Endodermal cell (in vitro differentiated cells): ENCODE measurements around the gene MAP10. TPM values are rescaled to one million over a fixed set of nuclear protein-coding genes. Genes with fewer than 3 reads are reported as not detected.

ENCODE experiments used
- DNase-seq: peaks from one replicate; pipeline ENCODE4 v3.0.0-alpha.2; 2017
- H3K27ac ChIP-seq: 2 replicates; pipeline ENCODE4 v1.5.1; 2013; ENCODE audit warnings: mild to moderate bottlenecking, low read depth, low read length, moderate library complexity
- H3K27me3 ChIP-seq: 2 replicates; pipeline ENCODE4 v1.6.1; 2013; ENCODE audit warnings: mild to moderate bottlenecking, low read length, moderate library complexity; ENCODE audit not compliant: insufficient read depth, control insufficient read depth, poor library complexity, severe bottlenecking
- H3K36me3 ChIP-seq: 2 replicates; pipeline ENCODE4 v1.7.0; 2013; ENCODE audit warnings: mild to moderate bottlenecking, low read length, moderate library complexity; ENCODE audit not compliant: control insufficient read depth, insufficient read depth
- H3K4me1 ChIP-seq: one replicate; pipeline ENCODE4 v1.7.0; 2013; ENCODE audit warnings: low read length; ENCODE audit not compliant: control insufficient read depth, insufficient read depth
- H3K4me3 ChIP-seq: 2 replicates; pipeline ENCODE4 v1.5.1; 2013; ENCODE audit warnings: mild to moderate bottlenecking, low read length, moderate library complexity
- H3K9ac ChIP-seq: 2 replicates; pipeline ENCODE4 v1.6.1; 2013; ENCODE audit warnings: mild to moderate bottlenecking, low read length, moderate library complexity; ENCODE audit not compliant: poor library complexity, severe bottlenecking; ENCODE audit errors: extremely low read depth
- H3K9me3 ChIP-seq: 2 replicates; pipeline ENCODE4 v1.6.1; 2013; ENCODE audit warnings: mild to moderate bottlenecking, low read length, moderate library complexity; ENCODE audit not compliant: control insufficient read depth
- H3K27ac Mint-ChIP-seq: 2 replicates; pipeline ENCODE4 v1.8.0; 2020; ENCODE audit warnings: mixed read lengths
- H3K27me3 Mint-ChIP-seq: 2 replicates; pipeline ENCODE4 v1.8.0; 2021; ENCODE audit warnings: mild to moderate bottlenecking, mixed read lengths; ENCODE audit not compliant: insufficient read depth
- H3K36me3 Mint-ChIP-seq: 2 replicates; pipeline ENCODE4 v1.8.0; 2020; ENCODE audit warnings: low read depth, mixed read lengths
- H3K4me1 Mint-ChIP-seq: 2 replicates; pipeline ENCODE4 v1.8.0; 2020; ENCODE audit warnings: mixed read lengths
- H3K4me3 Mint-ChIP-seq: 2 replicates; pipeline ENCODE4 v1.8.0; 2020; ENCODE audit warnings: mild to moderate bottlenecking, moderate library complexity, mixed read lengths
- H3K9me3 Mint-ChIP-seq: 2 replicates; pipeline ENCODE4 v1.8.0; 2020; ENCODE audit warnings: mild to moderate bottlenecking, mixed read lengths
- WGBS, 2 experiments: methylation state at CpG; one replicate each; pipeline versions ENCODE4 v1.1.5 to v1.1.7; 2013; ENCODE audit warnings: missing lambda C conversion rate in 2 of 2, mixed read lengths in 1 of 2; ENCODE audit not compliant: insufficient coverage in 1 of 2, insufficient read length in 1 of 2; 5-methylcytosine and 5-hydroxymethylcytosine counted together
- total RNA-seq, 2 donors: library from RNA; stranded (reverse); fragmentation: NEBNext Ultra II Directional in 1 of 2; extraction: Animal tissue kit (Norgen Biotek cat#: 25700) in 1 of 2; gene quantifications; 2 replicates in 1 of 2; 3 replicates in 1 of 2; pipeline ENCODE4 v1.2.1, GENCODE V29; 2021
- TF ChIP-seq, protein P1 (sequence below): fragments of 200-600 bp; sonication (generic); conservative IDR thresholded peaks from 2 replicates; pipeline ENCODE4 v1.5.0; 2021; ENCODE audit warnings: antibody characterized with exemption, mild to moderate bottlenecking

The MAP10 gene
- total RNA-seq, 2 donors from 2014 or later, result 2.9 to 3.9 TPM

- TF ChIP-seq, protein P1, sequence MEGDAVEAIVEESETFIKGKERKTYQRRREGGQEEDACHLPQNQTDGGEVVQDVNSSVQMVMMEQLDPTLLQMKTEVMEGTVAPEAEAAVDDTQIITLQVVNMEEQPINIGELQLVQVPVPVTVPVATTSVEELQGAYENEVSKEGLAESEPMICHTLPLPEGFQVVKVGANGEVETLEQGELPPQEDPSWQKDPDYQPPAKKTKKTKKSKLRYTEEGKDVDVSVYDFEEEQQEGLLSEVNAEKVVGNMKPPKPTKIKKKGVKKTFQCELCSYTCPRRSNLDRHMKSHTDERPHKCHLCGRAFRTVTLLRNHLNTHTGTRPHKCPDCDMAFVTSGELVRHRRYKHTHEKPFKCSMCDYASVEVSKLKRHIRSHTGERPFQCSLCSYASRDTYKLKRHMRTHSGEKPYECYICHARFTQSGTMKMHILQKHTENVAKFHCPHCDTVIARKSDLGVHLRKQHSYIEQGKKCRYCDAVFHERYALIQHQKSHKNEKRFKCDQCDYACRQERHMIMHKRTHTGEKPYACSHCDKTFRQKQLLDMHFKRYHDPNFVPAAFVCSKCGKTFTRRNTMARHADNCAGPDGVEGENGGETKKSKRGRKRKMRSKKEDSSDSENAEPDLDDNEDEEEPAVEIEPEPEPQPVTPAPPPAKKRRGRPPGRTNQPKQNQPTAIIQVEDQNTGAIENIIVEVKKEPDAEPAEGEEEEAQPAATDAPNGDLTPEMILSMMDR, result no peak
- 93% methylated on average over 2 of the region's 2 CpGs; no CpG with 5 or more reads in 1 of the 2 experiments for WGBS, 2 experiments
These were observed 25.4 kb downstream of the MAP10 start for GRCh38 chr1:232830661-232831060.

DNA sequence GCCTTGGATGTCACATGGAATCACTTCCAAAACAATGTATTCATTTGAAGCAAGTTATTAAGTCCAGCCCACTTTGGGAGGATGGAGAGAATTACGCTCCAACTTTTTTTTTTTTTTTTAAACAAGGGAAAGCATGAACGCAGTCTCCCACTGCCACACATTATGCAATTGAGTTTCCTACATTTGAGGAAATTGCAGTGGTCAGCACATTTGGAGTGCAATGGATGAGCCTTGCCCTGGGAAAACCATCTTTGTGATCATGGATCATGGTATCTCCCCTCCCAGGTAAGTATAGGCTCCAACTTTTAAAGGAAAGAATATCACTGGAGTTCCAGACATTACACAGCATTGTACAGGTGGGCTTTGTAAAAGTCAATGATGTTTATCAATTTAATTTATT, 26.7 kb downstream of the MAP10 start:
- H3K27ac ChIP-seq, result no peak overlapping the region
- no peaks in the 10 kb centered on the region for H3K9me3 ChIP-seq
- TF ChIP-seq, protein P1, result no peak
- no peak overlapping the region for H3K27ac Mint-ChIP-seq
- peaks cover 8% of the 10 kb centered on the region for H3K4me1 Mint-ChIP-seq
- H3K9ac ChIP-seq, result no peak overlapping the region
- DNase-seq, result no peak
- no peaks in the 10 kb centered on the region for H3K36me3 Mint-ChIP-seq
- no peak overlapping the region for H3K4me3 ChIP-seq
- peaks cover 2% of the 10 kb centered on the region for H3K9me3 Mint-ChIP-seq
- no peaks in the 10 kb centered on the region for H3K4me1 ChIP-seq
- H3K27me3 ChIP-seq, result no peaks in the 10 kb centered on the region
- WGBS, 2 experiments, result 96 to 100% methylated on average over 1 to 2 of the region's 2 CpGs
- H3K27me3 Mint-ChIP-seq, result peaks cover 17% of the 10 kb centered on the region
- no peaks in the 10 kb centered on the region for H3K36me3 ChIP-seq
- no peak overlapping the region for H3K4me3 Mint-ChIP-seq

More at GRCh38 chr1:232830661-232831060, 25.4 kb downstream of the MAP10 start:
- Histone ChIP-seq H3K4me3 (no peak overlapping the region), H3K9ac (no peak overlapping the region), H3K4me1 (no peaks in the 10 kb centered on the region), H3K9me3 (no peaks in the 10 kb centered on the region), H3K36me3 (no peaks in the 10 kb centered on the region), H3K27me3 (no peaks in the 10 kb centered on the region), H3K27ac (no peak overlapping the region)
- no peak overlapping the region for H3K4me3 Mint-ChIP-seq
- DNase-seq, result no peak
- H3K36me3 Mint-ChIP-seq, result no peaks in the 10 kb centered on the region
- H3K4me1 Mint-ChIP-seq, result peaks cover 8% of the 10 kb centered on the region
- H3K27me3 Mint-ChIP-seq, result peaks cover 27% of the 10 kb centered on the region
- no peak overlapping the region for H3K27ac Mint-ChIP-seq
- H3K9me3 Mint-ChIP-seq, result peaks cover 2% of the 10 kb centered on the region

DNA sequence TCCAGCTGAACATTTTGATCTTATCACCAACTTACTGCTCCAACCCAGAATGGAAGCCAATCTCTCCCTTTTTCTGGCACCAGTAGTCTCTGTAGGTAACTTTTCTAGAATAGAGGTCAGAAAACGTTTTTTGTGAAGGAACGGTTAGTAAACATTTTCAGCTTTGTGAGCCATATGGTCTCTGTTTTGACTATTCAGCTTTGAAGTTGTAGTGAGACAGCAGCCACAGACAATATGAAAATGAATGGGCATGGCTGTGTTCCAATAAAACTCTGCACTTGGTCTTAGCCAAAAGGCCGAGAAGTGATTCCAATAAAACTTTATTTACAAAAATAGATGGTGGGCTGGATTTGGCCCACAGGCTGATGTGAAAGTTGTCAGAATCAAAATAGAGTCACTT, 28.9 kb downstream of the MAP10 start:
- H3K4me3 Mint-ChIP-seq, result no peak overlapping the region

More for the DNA sequence above, 28.9 kb downstream of the MAP10 start:
- Mint-ChIP-seq H3K9me3 (peaks cover 2% of the 10 kb centered on the region), H3K27me3 (peaks cover 17% of the 10 kb centered on the region), H3K27ac (no peak overlapping the region), H3K4me1 (peaks cover 4% of the 10 kb centered on the region), H3K36me3 (no peaks in the 10 kb centered on the region)
- no peak overlapping the region for H3K27ac ChIP-seq
- H3K9ac ChIP-seq, result no peak overlapping the region
- no peaks in the 10 kb centered on the region for H3K4me1 ChIP-seq
- TF ChIP-seq, protein P1, result no peak
- no peak overlapping the region for H3K4me3 ChIP-seq
- H3K36me3 ChIP-seq, result no peaks in the 10 kb centered on the region
- no peaks in the 10 kb centered on the region for H3K27me3 ChIP-seq
- DNase-seq, result no peak
- peaks cover under 1% of the 10 kb centered on the region for H3K9me3 ChIP-seq
- 76 to 84% methylated on average over 3 of the region's 3 CpGs for WGBS, 2 experiments
